Neural cell (in vitro differentiated cells): ENCODE data around the gene AK4. TPM values are rescaled to one million over a fixed set of nuclear protein-coding genes. Genes with fewer than 3 reads are reported as not detected.
A peak's percentile ranks its signal among the peaks of the same experiment; 100 is the strongest.
"Not testable (repeated sequence)": the region's sequence is repeated elsewhere in the genome, so short reads cannot be mapped to it uniquely, and the experiment has no call there.

ENCODE experiments used
- H2AFZ ChIP-seq: fragments of 200-600, 300-800 bp; sonication (generic), shearing (Covaris generic); 2 replicates; pipeline ENCODE4 v1.6.0; 2014; ENCODE audit warnings: low read depth, mild to moderate bottlenecking, antibody characterized with exemption, low read length, moderate library complexity
- H3F3A ChIP-seq: fragments of 200-600 bp; shearing (Covaris generic); 2 replicates; pipeline ENCODE4 v1.6.1; 2016; ENCODE audit warnings: mild to moderate bottlenecking, moderate library complexity, mixed read lengths, antibody characterized with exemption, low read length; ENCODE audit not compliant: insufficient read depth, poor library complexity, severe bottlenecking
- H3K27ac ChIP-seq: fragments of 200-600, 300-800 bp; sonication (generic), shearing (Covaris generic); 2 replicates; pipeline ENCODE4 v1.5.1; 2014; ENCODE audit warnings: mild to moderate bottlenecking, low read length, moderate library complexity
- H3K27me3 ChIP-seq: fragments of 300-800, 200-600 bp; sonication (generic), shearing (Covaris generic); 2 replicates; pipeline ENCODE4 v1.6.0; 2014; ENCODE audit warnings: mild to moderate bottlenecking, low read depth, low read length, moderate library complexity; ENCODE audit not compliant: insufficient read depth
- H3K36me3 ChIP-seq: fragments of 300-800, 200-600 bp; sonication (generic), shearing (Covaris generic); 2 replicates; pipeline ENCODE4 v1.5.1; 2014; ENCODE audit warnings: mild to moderate bottlenecking, antibody characterized with exemption, low read length, moderate library complexity; ENCODE audit not compliant: insufficient read depth
- H3K4me2 ChIP-seq: fragments of 300-800, 200-600 bp; sonication (generic), shearing (Covaris generic); 2 replicates; pipeline ENCODE4 v1.6.0; 2014; ENCODE audit warnings: mild to moderate bottlenecking, low read length
- H3K4me3 ChIP-seq: fragments of 300-800, 200-600 bp; sonication (generic), shearing (Covaris generic); 2 replicates; pipeline ENCODE4 v1.5.1; 2014; ENCODE audit warnings: mild to moderate bottlenecking, low read length, moderate library complexity
- H3K79me2 ChIP-seq: fragments of 200-600 bp; shearing (Covaris generic); replicated peaks from 2 replicates; pipeline ENCODE4 v1.6.0; 2014; ENCODE audit warnings: mild to moderate bottlenecking, low read length, moderate library complexity; ENCODE audit not compliant: insufficient read depth
- H3K9ac ChIP-seq: fragments of 300-800, 200-600 bp; sonication (generic), shearing (Covaris generic); 2 replicates; pipeline ENCODE4 v1.6.1; 2016; ENCODE audit warnings: mild to moderate bottlenecking, low read length, mixed read lengths
- H3K9me2 ChIP-seq: fragments of 200-600 bp; shearing (Covaris generic); 2 replicates; pipeline ENCODE4 v1.6.1; 2016; ENCODE audit warnings: mild to moderate bottlenecking, low read length, mixed read lengths; ENCODE audit not compliant: insufficient read depth
- H3K9me3 ChIP-seq: fragments of 200-600, 300-800 bp; sonication (generic), shearing (Covaris generic); 2 replicates; pipeline ENCODE4 v1.6.1; 2016; ENCODE audit warnings: mild to moderate bottlenecking, mixed run types, low read length, moderate library complexity, mixed read lengths
- H4K20me1 ChIP-seq: fragments of 200-600 bp; shearing (Covaris generic); 2 replicates; pipeline ENCODE4 v1.6.1; 2016; ENCODE audit warnings: mild to moderate bottlenecking, mixed run types; ENCODE audit not compliant: insufficient read depth
- CTCF ChIP-seq: fragments of 450-650 bp; IDR thresholded peaks from 2 replicates; pipeline ENCODE4 v1.5.1; 2014; ENCODE audit warnings: antibody characterized with exemption, mild to moderate bottlenecking, moderate library complexity; ENCODE audit not compliant: poor library complexity, severe bottlenecking
- EP300 ChIP-seq: fragments of 450-650 bp; conservative IDR thresholded peaks from 2 replicates; pipeline ENCODE4 v1.6.1; 2014; ENCODE audit warnings: antibody characterized with exemption, mild to moderate bottlenecking, moderate library complexity; ENCODE audit not compliant: poor library complexity, severe bottlenecking
- EZH2 ChIP-seq: fragments of 200-600, 300-800 bp; shearing (Covaris generic), sonication (generic); IDR thresholded peaks from 2 replicates; pipeline ENCODE4 v1.6.1; 2014; ENCODE audit warnings: antibody characterized with exemption, low read length, borderline replicate concordance, mild to moderate bottlenecking; ENCODE audit not compliant: insufficient read depth, poor library complexity, severe bottlenecking
- MXI1 ChIP-seq: fragments of 450-650 bp; conservative IDR thresholded peaks from 2 replicates; pipeline ENCODE4 v1.6.1; 2014; ENCODE audit warnings: antibody characterized with exemption, mild to moderate bottlenecking; ENCODE audit not compliant: poor library complexity, severe bottlenecking
- POLR2AphosphoS5 ChIP-seq: IDR thresholded peaks from 2 replicates; pipeline ENCODE4 v1.6.1; 2012
- RAD21 ChIP-seq: fragments of 450-650 bp; conservative IDR thresholded peaks from 2 replicates; pipeline ENCODE4 v1.6.1; 2014; ENCODE audit warnings: antibody characterized with exemption, mild to moderate bottlenecking, moderate library complexity
- REST ChIP-seq: IDR thresholded peaks from 2 replicates; pipeline ENCODE4 v1.6.1; 2012; ENCODE audit warnings: borderline replicate concordance
- SMC3 ChIP-seq: fragments of 450-650 bp; conservative IDR thresholded peaks from 2 replicates; pipeline ENCODE4 v1.6.1; 2014; ENCODE audit warnings: antibody characterized with exemption, mild to moderate bottlenecking, moderate library complexity; ENCODE audit not compliant: poor library complexity
- TAF1 ChIP-seq: IDR thresholded peaks from 2 replicates; pipeline ENCODE4 v1.6.1; 2012; ENCODE audit warnings: low read depth
- polyA plus RNA-seq: library from polyadenylated mRNA; depleted of rRNA; stranded (reverse); fragments of >200 nt; gene quantifications from 2 replicates; pipeline ENCODE4 v1.2.3, GENCODE V29; 2014

The AK4 gene
- polyA plus RNA-seq, 1 donor from 2014 or later: 1.9 TPM

DNA sequence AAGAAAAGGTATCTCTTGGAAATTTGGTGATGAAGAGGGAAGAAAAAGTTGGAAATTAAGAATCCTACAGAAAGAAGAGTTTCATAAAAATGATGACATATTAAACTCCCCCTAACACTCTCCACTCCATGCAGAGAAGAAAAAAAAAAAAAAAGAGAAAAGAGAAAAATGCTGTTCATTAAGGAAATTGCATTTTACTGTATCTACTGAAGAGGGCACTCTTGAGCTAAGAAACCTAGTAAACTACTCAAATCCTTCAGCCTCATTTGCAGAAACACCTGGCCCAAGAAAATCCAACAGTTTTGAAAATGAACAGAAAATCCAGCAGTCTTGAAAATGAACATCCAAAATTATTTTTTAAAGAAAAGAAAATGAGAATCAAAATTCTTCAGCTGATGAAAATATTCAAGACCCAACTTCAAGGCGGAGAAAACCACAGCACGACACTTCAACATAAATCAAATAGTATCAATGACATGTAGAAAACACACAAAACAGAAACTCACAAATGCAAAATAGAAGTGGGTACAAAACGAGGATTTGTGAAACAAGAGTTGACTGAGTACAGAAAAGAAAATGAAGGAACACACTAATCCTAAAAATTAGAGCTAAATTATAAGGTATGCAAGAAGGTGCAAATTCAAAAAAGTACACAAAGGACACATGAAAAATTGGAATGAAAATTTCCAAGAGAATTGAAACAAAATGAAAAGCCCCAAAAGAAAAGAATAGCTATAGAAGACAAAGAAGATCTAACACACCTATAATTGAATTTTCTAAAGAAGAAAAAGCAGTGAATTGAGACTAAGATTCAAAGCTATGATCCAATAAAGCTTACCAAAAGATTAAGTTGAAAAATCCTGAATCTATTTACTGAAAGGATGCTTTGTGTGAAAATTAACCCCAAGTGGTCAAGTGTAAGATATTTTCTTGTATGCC lies 88.1 kb downstream of the AK4 start:
- no peaks in the 10 kb centered on the region for H4K20me1 ChIP-seq
- no peak overlapping the region for H3K4me2 ChIP-seq
- H3K9ac ChIP-seq: no peak overlapping the region
- no peak overlapping the region for H2AFZ ChIP-seq
- H3K27me3 ChIP-seq: no peaks in the 10 kb centered on the region
- H3K79me2 ChIP-seq: no peaks in the 10 kb centered on the region
- H3K27ac ChIP-seq: no peak overlapping the region
- H3K9me3 ChIP-seq: no peaks in the 10 kb centered on the region
- no peak overlapping the region for H3K4me3 ChIP-seq
- no peaks in the 10 kb centered on the region for H3K36me3 ChIP-seq
- TF ChIP-seq TAF1 (no peak), MXI1 (no peak), EZH2 (no peak), EP300 (no peak), RAD21 (peak; percentile 72), CTCF (peak; percentile 67), REST (no peak), SMC3 (peak; percentile 71), POLR2AphosphoS5 (no peak)
- no peaks in the 10 kb centered on the region for H3K9me2 ChIP-seq
- no peaks in the 10 kb centered on the region for H3F3A ChIP-seq

DNA sequence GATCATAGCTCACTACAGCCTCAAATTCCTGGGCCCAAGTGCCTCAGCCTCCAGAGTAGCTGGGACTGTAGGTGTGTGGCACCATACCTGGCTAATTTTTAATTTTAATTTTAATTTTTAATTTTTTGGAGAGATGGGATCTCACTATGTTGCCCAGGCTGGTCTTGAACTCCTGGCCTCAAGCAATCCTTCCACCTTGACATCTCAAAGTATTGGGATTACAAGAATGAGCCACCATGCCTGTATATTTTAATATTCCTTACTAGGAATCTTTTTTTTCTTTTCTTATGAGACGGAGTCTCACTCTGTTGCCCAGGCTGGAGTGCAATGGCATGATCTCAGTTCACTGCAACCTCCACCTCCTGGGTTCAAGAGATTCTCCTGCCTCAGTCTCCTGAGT lies 89.1 kb downstream of the AK4 start:
- not testable (repeated sequence) for H3F3A ChIP-seq, H3K36me3 ChIP-seq, H4K20me1 ChIP-seq, H3K9ac ChIP-seq, H2AFZ ChIP-seq, H3K79me2 ChIP-seq, H3K4me3 ChIP-seq, H3K27me3 ChIP-seq, H3K9me2 ChIP-seq, H3K27ac ChIP-seq, H3K9me3 ChIP-seq, H3K4me2 ChIP-seq
